Measurements from ENCODE around the gene NRG3. TPM values are rescaled to one million over a fixed set of nuclear protein-coding genes. Genes with fewer than 3 reads are reported as not detected.

Gene NRG3
- total RNA-seq, 1 donor from 2014 or later: 2.6 TPM

DNA sequence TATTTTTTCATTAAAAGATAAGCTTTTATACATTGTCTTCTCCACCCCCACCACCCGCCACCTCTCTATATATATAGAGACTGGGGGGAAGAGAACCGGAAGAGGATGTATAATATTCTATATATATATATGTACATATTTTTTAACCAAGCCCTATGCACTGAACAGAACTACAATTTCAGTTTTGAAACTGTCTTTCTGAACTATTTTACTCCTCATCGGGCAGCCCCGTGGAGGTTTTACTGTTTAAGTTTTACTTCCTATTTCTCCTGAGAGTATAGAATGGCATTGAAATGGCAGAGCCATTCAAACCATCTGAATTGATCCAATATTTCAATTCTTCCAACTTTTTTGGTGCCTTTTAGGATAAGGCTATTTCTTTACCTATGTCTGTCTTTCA, 1047.1 kb downstream of the NRG3 start:
- no peaks in the 10 kb centered on the region for H3K4me1 ChIP-seq
- ATAC-seq (no peak), DNase-seq (no peak)
- H3K27me3 ChIP-seq (ENCODE audit: low read depth): no peaks in the 10 kb centered on the region
- intact Hi-C loops (cut with DNase I): no loop called here
- TF ChIP-seq, protein P1, sequence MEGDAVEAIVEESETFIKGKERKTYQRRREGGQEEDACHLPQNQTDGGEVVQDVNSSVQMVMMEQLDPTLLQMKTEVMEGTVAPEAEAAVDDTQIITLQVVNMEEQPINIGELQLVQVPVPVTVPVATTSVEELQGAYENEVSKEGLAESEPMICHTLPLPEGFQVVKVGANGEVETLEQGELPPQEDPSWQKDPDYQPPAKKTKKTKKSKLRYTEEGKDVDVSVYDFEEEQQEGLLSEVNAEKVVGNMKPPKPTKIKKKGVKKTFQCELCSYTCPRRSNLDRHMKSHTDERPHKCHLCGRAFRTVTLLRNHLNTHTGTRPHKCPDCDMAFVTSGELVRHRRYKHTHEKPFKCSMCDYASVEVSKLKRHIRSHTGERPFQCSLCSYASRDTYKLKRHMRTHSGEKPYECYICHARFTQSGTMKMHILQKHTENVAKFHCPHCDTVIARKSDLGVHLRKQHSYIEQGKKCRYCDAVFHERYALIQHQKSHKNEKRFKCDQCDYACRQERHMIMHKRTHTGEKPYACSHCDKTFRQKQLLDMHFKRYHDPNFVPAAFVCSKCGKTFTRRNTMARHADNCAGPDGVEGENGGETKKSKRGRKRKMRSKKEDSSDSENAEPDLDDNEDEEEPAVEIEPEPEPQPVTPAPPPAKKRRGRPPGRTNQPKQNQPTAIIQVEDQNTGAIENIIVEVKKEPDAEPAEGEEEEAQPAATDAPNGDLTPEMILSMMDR (IDR thresholded peaks at IDR 0.05): no peak
- no peak overlapping the region for H3K4me3 ChIP-seq
- no peak overlapping the region for H3K27ac ChIP-seq
- no peaks in the 10 kb centered on the region for H3K36me3 ChIP-seq
- H3K9me3 ChIP-seq: no peaks in the 10 kb centered on the region

DNA sequence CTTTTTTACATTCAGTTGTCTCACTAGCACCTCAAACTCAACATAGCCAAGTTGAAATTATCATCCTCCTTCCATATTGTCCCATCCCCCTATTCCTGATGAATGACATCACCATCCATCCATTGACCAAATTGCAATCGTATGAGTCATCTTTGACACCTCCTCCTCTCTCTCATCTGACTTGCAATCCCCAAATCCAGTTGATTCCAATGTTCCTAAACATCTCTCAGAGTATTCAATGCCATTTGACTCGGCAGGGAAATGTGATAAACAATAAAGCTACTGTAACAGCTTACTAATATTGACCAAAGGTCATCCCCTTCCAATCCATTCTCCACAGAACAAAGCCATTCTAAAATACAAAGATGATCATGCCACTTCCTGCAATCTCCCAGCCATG, 1047.8 kb downstream of the NRG3 start:
- no peak overlapping the region for H3K27ac ChIP-seq
- no peaks in the 10 kb centered on the region for H3K36me3 ChIP-seq
- DNase-seq (no peak), ATAC-seq (no peak)
- no peaks in the 10 kb centered on the region for H3K27me3 ChIP-seq (ENCODE audit: low read depth)
- no peaks in the 10 kb centered on the region for H3K4me1 ChIP-seq
- no peak overlapping the region for H3K4me3 ChIP-seq
- TF ChIP-seq, protein P1 (IDR thresholded peaks at IDR 0.05): no peak
- H3K9me3 ChIP-seq: no peaks in the 10 kb centered on the region
- intact Hi-C loops (cut with DNase I): no loop called here

DNA sequence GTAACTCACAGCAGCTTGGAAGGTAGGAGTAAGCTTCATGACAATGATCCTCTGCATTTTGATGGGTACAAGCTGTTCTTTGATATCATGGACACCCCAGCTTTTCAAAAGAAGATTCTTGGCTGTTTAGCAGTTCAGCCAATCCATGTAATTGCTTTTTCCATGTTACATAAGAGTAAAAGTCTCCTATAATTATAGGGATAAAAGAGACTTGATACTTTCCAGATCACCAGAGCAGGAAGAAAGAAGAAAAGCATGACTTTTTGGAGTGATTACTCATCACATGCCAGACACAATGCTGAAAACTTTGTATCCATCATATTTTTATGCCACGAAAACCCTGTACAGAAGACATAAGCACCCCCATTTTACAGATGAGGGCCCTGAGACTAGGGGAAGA, 1049.7 kb downstream of the NRG3 start:
- TF ChIP-seq, protein P1 (IDR thresholded peaks at IDR 0.05): no peak
- H3K4me1 ChIP-seq: no peaks in the 10 kb centered on the region
- DNase-seq: no peak
- ATAC-seq: no peak
- H3K9me3 ChIP-seq: no peaks in the 10 kb centered on the region
- no peak overlapping the region for H3K27ac ChIP-seq
- no peaks in the 10 kb centered on the region for H3K36me3 ChIP-seq
- intact Hi-C loops (cut with DNase I): no loop called here
- no peaks in the 10 kb centered on the region for H3K27me3 ChIP-seq (ENCODE audit: low read depth)
- no peak overlapping the region for H3K4me3 ChIP-seq

DNA sequence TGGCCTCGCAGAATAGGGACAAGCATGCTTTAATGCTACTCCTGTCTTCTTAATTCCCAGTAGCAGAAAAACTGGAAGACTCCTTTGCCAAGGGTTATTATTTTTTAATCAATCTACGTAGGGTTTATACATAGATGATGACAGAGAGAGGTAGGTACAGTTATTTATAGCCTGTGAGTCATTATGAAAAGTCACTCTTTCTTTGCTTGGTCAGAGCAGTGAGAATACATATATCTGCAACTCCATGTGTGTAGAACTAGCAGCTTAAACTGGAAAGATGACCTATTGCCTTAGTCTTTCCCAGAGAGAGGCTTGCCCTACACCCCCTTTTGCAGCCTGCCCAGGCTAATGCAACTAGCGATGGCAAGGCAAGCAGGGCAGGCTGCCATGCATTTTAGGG, 1050.6 kb downstream of the NRG3 start:
- intact Hi-C loops (cut with DNase I): no loop called here
- TF ChIP-seq, protein P1 (IDR thresholded peaks at IDR 0.05): no peak
- H3K4me1 ChIP-seq: no peaks in the 10 kb centered on the region
- no peaks in the 10 kb centered on the region for H3K27me3 ChIP-seq (ENCODE audit: low read depth)
- H3K4me3 ChIP-seq: no peak overlapping the region
- H3K27ac ChIP-seq: no peak overlapping the region
- DNase-seq (no peak), ATAC-seq (no peak)
- H3K36me3 ChIP-seq: no peaks in the 10 kb centered on the region
- no peaks in the 10 kb centered on the region for H3K9me3 ChIP-seq

DNA sequence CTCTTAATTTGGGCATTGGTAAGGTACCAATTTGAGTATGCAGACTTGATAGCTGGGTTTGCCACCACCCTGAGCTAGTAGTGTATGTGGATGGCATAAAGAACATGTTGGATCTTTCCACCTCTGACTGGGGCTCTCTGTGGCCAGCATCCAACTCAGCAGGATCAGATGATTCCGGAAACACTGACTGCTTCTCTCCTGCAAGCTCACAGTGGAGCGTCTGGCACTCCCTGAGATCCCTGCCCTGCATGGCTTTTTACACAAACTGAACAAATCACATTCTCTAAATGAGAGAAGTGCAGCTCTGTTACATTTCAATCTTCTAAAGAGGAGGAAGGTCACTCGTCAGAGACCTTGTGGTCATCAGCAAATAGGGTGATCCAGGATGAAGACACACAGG, 1057.5 kb downstream of the NRG3 start:
- Histone ChIP-seq H3K27ac (no peak overlapping the region), H3K9me3 (no peaks in the 10 kb centered on the region), H3K36me3 (no peaks in the 10 kb centered on the region), H3K27me3 (ENCODE audit: low read depth) (no peaks in the 10 kb centered on the region), H3K4me1 (no peaks in the 10 kb centered on the region), H3K4me3 (no peak overlapping the region)
- intact Hi-C loops (cut with DNase I): no loop called here
- ATAC-seq (no peak), DNase-seq (no peak)
- TF ChIP-seq, protein P1 (IDR thresholded peaks at IDR 0.05): no peak

DNA sequence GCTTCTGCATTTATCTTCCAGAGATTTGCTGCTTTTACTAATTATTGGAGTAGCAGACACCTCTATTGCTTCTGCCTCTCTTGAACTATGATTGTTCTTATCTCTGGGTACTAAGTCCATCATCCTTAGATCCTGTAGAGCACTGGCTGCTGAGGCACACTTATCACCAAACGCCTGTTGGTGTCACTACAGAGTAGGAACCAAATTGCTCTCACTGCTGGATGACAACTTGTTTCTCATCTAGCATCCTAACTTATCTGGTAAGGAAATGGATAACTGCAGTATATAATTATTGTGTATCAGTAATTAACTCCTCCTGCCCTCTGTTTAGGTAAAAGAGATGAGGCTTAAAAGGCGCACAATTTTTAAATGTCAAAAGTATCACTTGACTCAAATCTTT, 1059.4 kb downstream of the NRG3 start:
- ATAC-seq (no peak), DNase-seq (no peak)
- Histone ChIP-seq H3K4me3 (no peak overlapping the region), H3K36me3 (no peaks in the 10 kb centered on the region), H3K9me3 (no peaks in the 10 kb centered on the region), H3K4me1 (no peaks in the 10 kb centered on the region), H3K27ac (no peak overlapping the region), H3K27me3 (ENCODE audit: low read depth) (no peaks in the 10 kb centered on the region)
- TF ChIP-seq, protein P1 (IDR thresholded peaks at IDR 0.05): no peak
- intact Hi-C loops (cut with DNase I): no loop called here
